GM23248 (cell line): Measurements from ENCODE around the gene SMAD5.

Experiments
- EZH2 ChIP-seq: fragments of 200-600 bp; sonication (generic); IDR thresholded peaks from 2 replicates; pipeline ENCODE4 v1.6.1; 2018; ENCODE audit warnings: antibody characterized with exemption, mild to moderate bottlenecking; ENCODE audit not compliant: insufficient read depth, poor library complexity, severe bottlenecking
- EZH2phosphoT487 ChIP-seq: fragments of 200-600 bp; sonication (generic); IDR thresholded peaks from 2 replicates; pipeline ENCODE4 v1.6.1; 2018; ENCODE audit warnings: antibody characterized with exemption, moderate library complexity, mild to moderate bottlenecking, low read depth; ENCODE audit not compliant: insufficient read depth

DNA sequence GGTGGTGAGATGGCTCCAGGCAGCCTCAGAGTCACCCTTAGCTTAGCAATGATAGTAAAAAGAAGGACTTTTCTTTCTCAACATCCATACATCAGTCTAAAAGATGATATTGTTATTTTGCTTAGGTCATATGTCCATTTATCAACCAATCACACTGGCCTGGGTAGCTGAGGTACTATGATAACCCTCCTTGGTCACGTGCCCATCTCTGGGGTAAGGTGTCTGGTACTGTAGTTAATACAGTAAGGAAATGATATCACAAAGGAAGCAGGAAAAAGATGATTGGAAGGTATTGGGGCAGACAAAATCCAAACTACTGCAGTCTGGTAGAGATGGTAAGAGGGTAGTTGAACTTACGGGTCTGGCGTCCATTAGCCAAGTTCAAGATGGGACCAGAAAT is 5.1 kb upstream of the SMAD5 start:
- TF ChIP-seq EZH2 (no peak), EZH2phosphoT487 (no peak)
